ENCODE results near the gene ZBTB40.

The ZBTB40 gene

GRCh38 chr1:22509815-22510214, 58.2 kb downstream of the ZBTB40 start:
- no peak for DNase-seq

GRCh38 chr1:22512873-22513272, 61.2 kb downstream of the ZBTB40 start:
- no peak for DNase-seq

- no peak for DNase-seq
Measured at GRCh38 chr1:22516906-22517571, 65.4 kb downstream of the ZBTB40 start.

GRCh38 chr1:22517956-22518355, 66.3 kb downstream of the ZBTB40 start:
- no peak for DNase-seq

GRCh38 chr1:22518379-22518778, 66.7 kb downstream of the ZBTB40 start:
- DNase-seq = no peak

GRCh38 chr1:22520871-22521270, 69.2 kb downstream of the ZBTB40 start:
- DNase-seq = no peak

GRCh38 chr1:22521692-22522091, 70.0 kb downstream of the ZBTB40 start:
- no peak for DNase-seq

GRCh38 chr1:22522221-22522743, 70.6 kb downstream of the ZBTB40 start:
- DNase-seq = no peak

GRCh38 chr1:22524481-22524880, 72.8 kb downstream of the ZBTB40 start:
- no peak for DNase-seq

GRCh38 chr1:22525211-22525610, 73.6 kb downstream of the ZBTB40 start:
- DNase-seq = no peak

- DNase-seq = no peak
Measured at GRCh38 chr1:22525646-22526045, 74.0 kb downstream of the ZBTB40 start.

GRCh38 chr1:22526098-22526497, 74.4 kb downstream of the ZBTB40 start:
- no peak for DNase-seq

- no peak for DNase-seq
Measured at GRCh38 chr1:22526677-22527076, 75.0 kb downstream of the ZBTB40 start.

GRCh38 chr1:22527122-22527521, 75.5 kb downstream of the ZBTB40 start:
- no peak for DNase-seq

- DNase-seq = no peak
Measured at GRCh38 chr1:22527555-22528296, 76.1 kb downstream of the ZBTB40 start.

GRCh38 chr1:22528451-22528850, 76.8 kb downstream of the ZBTB40 start:
- DNase-seq = no peak

GRCh38 chr1:22529901-22530621, 78.4 kb downstream of the ZBTB40 start:
- DNase-seq = no peak

GRCh38 chr1:22530715-22531114, 79.1 kb downstream of the ZBTB40 start:
- no peak for DNase-seq

- no peak for DNase-seq
Measured at GRCh38 chr1:22531251-22531650, 79.6 kb downstream of the ZBTB40 start.

- no peak for DNase-seq
Measured at GRCh38 chr1:22533244-22533895, 81.7 kb downstream of the ZBTB40 start.

GRCh38 chr1:22534951-22535350, 83.3 kb downstream of the ZBTB40 start:
- no peak for DNase-seq

- DNase-seq = no peak
Measured at GRCh38 chr1:22535399-22535798, 83.7 kb downstream of the ZBTB40 start.

GRCh38 chr1:22536506-22536905, 84.9 kb downstream of the ZBTB40 start:
- DNase-seq = no peak

Measured in NCI-H1436 (cell line).